ENCODE data around the gene ECE2.
"Not testable (repeated sequence)": the region's sequence is repeated elsewhere in the genome, so short reads cannot be mapped to it uniquely, and the experiment has no call there.

Gene ECE2

GRCh38 chr3:184339001-184339400 lies 63.2 kb downstream of the ECE2 start:
- DNase-seq = no peak

- not testable (repeated sequence) for DNase-seq
These were observed 63.8 kb downstream of the ECE2 start for GRCh38 chr3:184339451-184340135.

GRCh38 chr3:184341925-184342324 lies 66.1 kb downstream of the ECE2 start:
- no peak for DNase-seq
